Panc1 (cell line): ENCODE data around the gene ZBTB7C. TPM values are rescaled to one million over a fixed set of nuclear protein-coding genes. Genes with fewer than 3 reads are reported as not detected.

Experiments
- ATAC-seq: fragments of 200-7000 bp; cut with Tn5 transposase; 2 replicates; pipeline ENCODE4 v1.9.1; 2020; ENCODE audit warnings: mild to moderate bottlenecking, moderate library complexity
- BruUV-seq: library from RNA; stranded (reverse); fragments of 400-500 nt; replicated peaks from 2 replicates; lab custom pipeline; 2021; lab: Mats Ljungman, UMichigan
- CTCF ChIA-PET: fragments of 300-600 bp; sonication (Branson Sonifier 250); formaldehyde crosslinking; loops from one replicate; lab custom pipeline; 2022; ENCODE audit warnings: antibody characterized with exemption; lab: Charles Lee
- POLR2A ChIA-PET: fragments of 300-600 bp; sonication (Branson Sonifier 250); formaldehyde crosslinking; loops from one replicate; lab custom pipeline; 2022; ENCODE audit warnings: antibody characterized with exemption; lab: Charles Lee
- DNase-seq: peaks from one replicate; pipeline ENCODE4 v3.0.0-alpha.2; 2010; ENCODE audit warnings: low read depth, low spot score
- H3K27ac ChIP-seq: 2 replicates; pipeline ENCODE4 v1.5.1; 2011; ENCODE audit warnings: mild to moderate bottlenecking, low read length, inconsistent platforms
- H3K27me3 ChIP-seq: fragments of 200-500 bp; sonication (Bioruptor generic); 2 replicates; pipeline ENCODE4 v1.6.0; 2014; ENCODE audit warnings: low read length, inconsistent platforms; ENCODE audit not compliant: control insufficient read depth, insufficient read depth
- H3K36me3 ChIP-seq: fragments of 200-500 bp; sonication (Bioruptor generic); 2 replicates; pipeline ENCODE4 v1.5.1; 2014; ENCODE audit warnings: inconsistent platforms, mild to moderate bottlenecking, low read length, moderate library complexity; ENCODE audit not compliant: control insufficient read depth, insufficient read depth
- H3K4me1 ChIP-seq: 2 replicates; pipeline ENCODE4 v1.5.1; 2011; ENCODE audit warnings: inconsistent platforms, mild to moderate bottlenecking, low read length, moderate library complexity; ENCODE audit not compliant: control insufficient read depth, insufficient read depth
- H3K4me3 ChIP-seq, 2 experiments: 2 replicates each; pipeline ENCODE4 v1.5.1; 2011 to 2012; ENCODE audit warnings: low read depth in 2 of 2, low read length in 2 of 2, mild to moderate bottlenecking in 2 of 2, inconsistent platforms in 1 of 2, moderate library complexity in 1 of 2
- H3K9me3 ChIP-seq: fragments of 200-500 bp; sonication (Bioruptor generic); 2 replicates; pipeline ENCODE4 v1.5.1; 2014; ENCODE audit warnings: low read depth, mild to moderate bottlenecking, inconsistent platforms, low read length, moderate library complexity; ENCODE audit not compliant: control insufficient read depth, insufficient read depth
- CTCF ChIP-seq: fragments of 450-650 bp; IDR thresholded peaks from 2 replicates; pipeline ENCODE4 v1.5.1; 2017; ENCODE audit warnings: mild to moderate bottlenecking
- POLR2AphosphoS5 ChIP-seq: IDR thresholded peaks from 2 replicates; pipeline ENCODE4 v1.6.1; 2012; ENCODE audit warnings: mild to moderate bottlenecking, low read depth, low read length, moderate library complexity
- REST ChIP-seq, 2 experiments: IDR thresholded peaks; 2 replicates each; pipeline ENCODE4 v1.6.1; 2011 to 2012; ENCODE audit warnings: low read depth in 2 of 2, control low read depth in 1 of 2, low read length in 1 of 2, mild to moderate bottlenecking in 1 of 2, moderate library complexity in 1 of 2; ENCODE audit not compliant: insufficient read depth in 1 of 2
- SIN3A ChIP-seq: IDR thresholded peaks from 2 replicates; pipeline ENCODE4 v1.6.1; 2012; ENCODE audit warnings: low read depth, mild to moderate bottlenecking, low read length, moderate library complexity, borderline replicate concordance; ENCODE audit not compliant: insufficient read depth
- TCF7L2 ChIP-seq: IDR thresholded peaks from 2 replicates; pipeline ENCODE4 v1.6.1; 2011; ENCODE audit warnings: mild to moderate bottlenecking, low read depth, low read length, inconsistent platforms
- in situ Hi-C: cut with HindIII; loops from 2 replicates; pipeline ENCODE4 v1.10.0; 2016; ENCODE audit warnings: low sequenced_read_pairs, low pct_unique_long_range_greater_than_20kb
- intact Hi-C: fragments of 100-400 bp; cut with micrococcal nuclease; formaldehyde crosslinking; loops from one replicate; pipeline ENCODE4 v1.10.0; 2022; ENCODE audit not compliant: unreplicated experiment
- total RNA-seq: library from RNA; stranded (reverse); gene quantifications from one replicate; pipeline ENCODE4 v1.2.1, GENCODE V29; 2021; ENCODE audit not compliant: unreplicated experiment

The ZBTB7C gene
- total RNA-seq, 1 experiment from 2014 or later: 0.03 TPM

- TF ChIP-seq REST (IDR thresholded peaks at IDR 0.05; ENCODE audit: insufficient read depth in 1 of 2, low read depth in 2 of 2, low read length in 1 of 2) (no peak), POLR2AphosphoS5 (no peak), SIN3A (no peak), TCF7L2 (no peak), CTCF (no peak)
- Histone ChIP-seq H3K4me1 (peaks cover 9% of the 10 kb centered on the region), H3K27me3 (no peaks in the 10 kb centered on the region), H3K4me3 (no peak overlapping the region), H3K36me3 (no peaks in the 10 kb centered on the region), H3K9me3 (no peaks in the 10 kb centered on the region), H3K27ac (no peak overlapping the region)
- BruUV-seq: no TSS peak
- CTCF ChIA-PET: no interaction called here
- POLR2A ChIA-PET: no interaction called here
- DNase-seq: no peak
- intact Hi-C loops (no loop called here), in situ Hi-C loops (no loop called here)
- ATAC-seq: no peak
Measured at GRCh38 chr18:48000701-48001100, 408.5 kb downstream of the ZBTB7C start.

DNA sequence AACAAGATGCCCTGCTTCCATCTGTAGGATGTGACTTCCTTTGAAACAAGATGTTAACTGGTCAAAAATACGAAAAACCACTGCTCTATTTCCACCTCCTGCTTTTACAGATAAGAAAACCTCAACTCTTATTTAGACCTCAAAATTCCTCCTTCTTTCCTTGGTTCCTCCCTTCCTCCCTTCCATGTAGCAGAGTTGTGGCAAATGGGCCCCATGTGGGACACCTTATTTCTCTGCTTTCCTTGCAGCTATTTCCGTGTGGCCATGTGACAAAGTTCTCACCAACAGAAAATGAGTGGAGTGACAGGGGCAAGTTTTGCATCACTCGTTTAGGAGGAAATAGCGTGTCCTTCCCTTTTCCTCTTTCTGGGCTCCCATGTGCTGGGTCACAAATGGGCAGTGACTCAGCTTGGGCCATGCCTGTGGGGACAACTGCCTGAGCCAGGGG lies 409.4 kb downstream of the ZBTB7C start:
- DNase-seq (no peak), ATAC-seq (no peak)
- peaks cover 9% of the 10 kb centered on the region for H3K4me1 ChIP-seq
- in situ Hi-C loops (no loop called here), intact Hi-C loops (no loop called here)
- H3K4me3 ChIP-seq: no peak overlapping the region
- BruUV-seq: no TSS peak
- TF ChIP-seq CTCF (no peak), SIN3A (no peak), REST (IDR thresholded peaks at IDR 0.05; ENCODE audit: insufficient read depth in 1 of 2, low read depth in 2 of 2, low read length in 1 of 2) (no peak), TCF7L2 (no peak), POLR2AphosphoS5 (no peak)
- ChIA-PET POLR2A (no interaction called here), CTCF (no interaction called here)
- H3K27me3 ChIP-seq: no peaks in the 10 kb centered on the region
- no peaks in the 10 kb centered on the region for H3K36me3 ChIP-seq
- no peaks in the 10 kb centered on the region for H3K9me3 ChIP-seq
- H3K27ac ChIP-seq: no peak overlapping the region
